Measurements from ENCODE around the gene CD27. TPM values are rescaled to one million over a fixed set of nuclear protein-coding genes. Genes with fewer than 3 reads are reported as not detected.

Gene CD27
- total RNA-seq, 1 donor from 2014 or later: 0.58 TPM

DNA sequence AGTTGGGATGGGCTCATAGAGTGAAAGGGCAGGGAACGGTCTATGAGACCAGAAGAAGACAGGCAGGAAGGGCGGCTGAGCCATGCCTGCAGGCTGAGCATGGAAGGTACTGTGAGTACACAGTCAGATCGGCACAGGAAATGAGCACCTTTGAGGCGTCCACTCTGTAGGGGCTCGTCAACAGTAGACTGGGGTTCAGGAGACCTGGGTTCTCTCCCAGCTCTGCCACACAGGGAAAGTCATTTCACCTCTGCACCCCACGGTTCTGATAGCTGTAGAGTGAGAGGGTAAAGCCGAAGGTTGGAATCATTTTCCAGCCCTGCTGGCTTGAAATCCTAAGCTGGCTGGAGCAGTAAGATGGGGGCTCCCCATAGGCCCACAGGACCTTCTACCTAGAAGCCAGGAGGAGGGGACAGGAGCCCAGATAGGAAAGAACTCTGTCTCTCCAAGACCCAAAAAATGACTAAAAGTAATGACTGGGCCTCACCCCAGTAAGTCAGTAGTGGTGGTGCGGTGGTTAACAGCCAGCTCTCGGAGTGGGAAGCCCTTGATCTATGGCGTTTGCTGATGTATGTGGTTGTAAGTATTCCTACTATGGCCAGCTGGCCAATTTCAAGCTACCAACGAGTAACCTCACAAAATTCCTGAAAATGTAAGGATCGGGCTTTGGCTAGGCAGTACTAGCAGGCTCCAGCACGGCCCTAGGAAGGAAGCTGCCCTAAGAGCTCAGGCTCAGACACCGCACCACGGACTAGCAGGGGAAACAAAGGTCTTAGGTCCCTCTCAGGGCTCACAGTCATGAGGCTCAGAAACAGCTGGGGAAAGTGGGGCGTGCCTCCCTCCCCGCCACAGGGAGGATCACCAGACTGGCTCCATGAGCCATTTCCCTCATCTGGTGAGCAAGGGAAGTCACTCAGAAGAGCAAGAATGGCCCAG is 10.3 kb upstream of the CD27 start:
- no peak for ATAC-seq
- DNase-seq (ENCODE audit: low spot score): no peak

DNA sequence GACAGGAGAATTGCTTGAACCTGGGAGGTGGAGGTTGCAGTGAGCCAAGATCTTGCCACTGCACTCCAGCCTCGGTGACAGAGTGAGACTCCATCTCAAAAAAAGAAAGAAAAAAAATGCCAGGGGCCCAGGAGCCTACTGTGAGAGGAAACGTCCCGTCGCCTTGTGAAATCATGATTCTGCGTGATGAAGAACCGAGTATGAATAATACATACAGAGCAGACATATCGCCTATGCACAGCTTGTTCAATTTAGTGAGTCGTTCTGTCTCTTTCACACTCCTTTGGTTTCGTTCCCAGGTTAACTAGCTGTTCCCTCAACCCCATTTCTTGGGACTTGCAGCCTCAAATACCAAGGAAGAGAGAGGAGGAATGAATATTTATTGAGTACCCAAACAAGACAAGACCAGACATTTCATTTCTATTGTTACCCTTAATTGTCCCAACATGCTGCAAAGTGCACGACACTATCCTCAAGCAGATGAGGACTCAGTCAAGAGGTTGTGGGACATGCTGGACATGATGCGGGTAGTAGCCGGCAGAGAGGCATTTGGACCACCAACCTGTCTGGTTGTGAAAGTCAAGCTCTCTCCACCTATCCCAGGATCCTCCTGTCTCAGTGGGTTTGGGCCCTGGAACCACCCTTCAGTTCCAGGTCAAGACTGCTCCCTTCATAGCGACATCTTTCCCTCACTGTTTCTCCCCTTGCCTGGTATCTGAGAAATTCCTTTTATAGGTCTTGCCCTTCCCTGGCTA is 8.6 kb upstream of the CD27 start:
- DNase-seq (ENCODE audit: low spot score) (no peak), ATAC-seq (no peak)

DNA sequence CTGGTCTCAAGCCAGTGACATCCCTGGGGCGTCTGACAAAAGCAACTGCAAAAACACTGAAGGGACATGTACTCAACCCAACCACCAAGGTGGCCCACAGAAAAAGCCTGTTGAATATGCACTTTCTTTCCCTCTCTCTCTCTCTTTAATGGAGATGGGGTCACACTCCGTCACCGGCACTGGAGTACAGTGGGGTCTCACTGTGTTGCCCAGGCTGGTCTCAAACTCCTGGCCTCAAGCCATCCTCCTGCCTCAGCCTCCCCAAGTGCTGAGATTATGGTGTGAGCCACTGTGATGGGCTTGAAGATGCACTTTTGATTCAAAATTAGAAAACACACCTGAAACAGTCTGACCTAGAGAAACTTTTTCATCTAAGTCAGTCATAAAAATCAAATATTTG is 7.2 kb upstream of the CD27 start:
- DNase-seq (ENCODE audit: low spot score) (no peak), ATAC-seq (no peak)

DNA sequence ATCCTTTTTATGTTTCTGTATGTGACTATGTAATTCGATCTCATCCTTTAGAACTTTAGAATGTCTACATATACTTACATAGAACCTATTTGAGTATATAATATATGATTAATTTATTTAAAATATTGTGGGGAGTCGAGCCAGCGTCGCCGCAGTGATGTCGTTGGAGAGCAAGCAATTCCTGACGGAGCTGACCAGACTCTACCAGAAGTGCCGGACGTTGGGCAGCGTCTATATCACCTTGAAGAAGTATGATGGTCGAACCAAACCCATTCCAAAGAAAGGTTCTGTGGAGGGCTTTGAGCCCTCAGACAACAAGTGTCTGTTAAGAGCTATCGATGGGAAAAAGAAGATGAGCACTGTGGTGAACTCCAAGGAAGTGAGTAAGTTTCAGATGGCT is 6.4 kb upstream of the CD27 start:
- DNase-seq (ENCODE audit: low spot score) (no peak), ATAC-seq (no peak)

DNA sequence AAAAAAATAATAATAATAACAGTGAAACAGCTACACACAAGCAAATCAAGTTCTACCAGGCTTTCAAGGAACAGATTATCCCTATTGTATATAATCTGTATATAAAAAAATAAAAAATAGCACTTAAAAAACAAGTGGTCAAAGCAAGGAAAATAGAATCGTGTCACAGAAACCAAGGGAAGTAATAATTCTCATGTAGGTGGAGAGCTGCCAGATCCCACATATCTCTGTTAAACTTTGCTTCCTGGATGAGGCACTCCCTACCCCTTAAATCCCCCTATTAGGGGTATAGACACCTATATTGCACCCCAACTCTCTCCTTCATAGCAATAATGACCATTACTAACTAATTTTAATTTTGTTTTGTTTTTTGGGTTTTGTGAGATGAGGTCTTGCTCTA is 4.4 kb upstream of the CD27 start:
- ATAC-seq: no peak
- DNase-seq (ENCODE audit: low spot score): no peak

DNA sequence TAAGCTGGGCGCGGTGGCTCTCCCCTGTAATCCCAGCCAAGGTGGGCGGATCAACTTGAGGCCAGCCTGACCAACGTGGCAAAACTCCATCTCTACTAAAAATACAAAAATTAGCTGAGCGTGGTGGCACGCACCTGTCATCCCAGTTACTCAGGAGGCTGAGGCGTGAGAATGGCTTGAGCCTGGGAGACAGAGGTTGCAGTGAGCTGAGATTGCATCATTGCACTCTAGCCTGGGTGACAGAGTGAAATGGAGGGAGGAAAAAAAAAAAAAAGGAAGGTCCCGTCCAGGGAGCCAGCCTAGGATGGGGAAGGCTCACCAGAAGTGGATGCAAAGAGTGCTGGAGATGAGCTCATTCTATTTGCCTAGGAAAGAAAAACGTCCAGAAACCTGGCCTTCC is 1.9 kb upstream of the CD27 start:
- no peak for ATAC-seq
- no peak for DNase-seq (ENCODE audit: low spot score)

DNA sequence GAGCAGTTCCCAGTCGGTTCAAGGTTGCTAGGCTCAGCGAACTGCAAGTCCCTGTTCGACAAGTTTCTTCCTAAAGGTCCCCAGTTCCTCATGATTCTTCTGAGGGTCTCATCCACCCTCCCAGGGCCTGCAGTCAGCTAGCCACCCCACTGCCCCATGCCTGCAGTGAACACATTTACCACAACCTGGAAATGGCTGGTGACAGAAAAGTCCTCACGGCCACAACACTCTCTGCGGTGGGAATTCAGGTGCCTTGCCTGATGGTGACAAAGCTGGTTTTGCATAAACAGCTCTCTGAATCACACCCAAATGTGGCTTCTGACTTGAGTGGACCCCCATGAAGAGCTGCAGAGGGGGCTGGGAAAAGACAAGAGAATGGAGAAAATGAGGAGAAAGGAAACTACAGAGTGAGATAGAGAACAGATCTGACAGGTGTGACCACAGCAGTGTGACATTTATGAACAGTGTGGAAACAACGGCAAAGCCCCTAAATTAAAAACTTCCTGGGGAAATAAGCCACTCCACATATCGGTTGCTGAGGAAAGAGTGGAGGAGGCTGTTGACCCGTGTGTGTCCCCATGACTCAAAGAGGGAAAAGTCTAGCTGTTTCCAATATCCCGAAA is 1.3 kb upstream of the CD27 start:
- DNase-seq (ENCODE audit: low spot score): no peak
- no peak for ATAC-seq

DNA sequence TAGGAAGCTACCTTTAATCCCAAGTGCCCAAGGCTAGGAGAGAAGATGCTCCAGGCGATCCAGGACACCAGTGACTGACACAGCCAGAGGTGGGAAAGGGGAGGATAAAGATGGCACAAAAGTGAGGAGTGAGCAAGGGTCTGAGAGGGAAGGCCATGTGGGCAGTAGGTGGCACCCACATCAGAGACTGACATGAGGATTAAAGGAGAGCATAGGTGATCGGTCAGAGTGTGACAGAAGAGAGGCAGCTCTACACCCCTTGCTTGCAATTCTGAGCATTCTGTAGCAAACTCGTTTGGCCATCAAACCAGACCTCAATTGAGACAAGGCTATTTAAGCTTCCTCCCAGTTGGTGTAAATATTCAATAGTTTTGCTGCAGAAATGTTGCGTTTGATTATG is 724 bp upstream of the CD27 start:
- ATAC-seq (no peak), DNase-seq (ENCODE audit: low spot score) (no peak)

DNA sequence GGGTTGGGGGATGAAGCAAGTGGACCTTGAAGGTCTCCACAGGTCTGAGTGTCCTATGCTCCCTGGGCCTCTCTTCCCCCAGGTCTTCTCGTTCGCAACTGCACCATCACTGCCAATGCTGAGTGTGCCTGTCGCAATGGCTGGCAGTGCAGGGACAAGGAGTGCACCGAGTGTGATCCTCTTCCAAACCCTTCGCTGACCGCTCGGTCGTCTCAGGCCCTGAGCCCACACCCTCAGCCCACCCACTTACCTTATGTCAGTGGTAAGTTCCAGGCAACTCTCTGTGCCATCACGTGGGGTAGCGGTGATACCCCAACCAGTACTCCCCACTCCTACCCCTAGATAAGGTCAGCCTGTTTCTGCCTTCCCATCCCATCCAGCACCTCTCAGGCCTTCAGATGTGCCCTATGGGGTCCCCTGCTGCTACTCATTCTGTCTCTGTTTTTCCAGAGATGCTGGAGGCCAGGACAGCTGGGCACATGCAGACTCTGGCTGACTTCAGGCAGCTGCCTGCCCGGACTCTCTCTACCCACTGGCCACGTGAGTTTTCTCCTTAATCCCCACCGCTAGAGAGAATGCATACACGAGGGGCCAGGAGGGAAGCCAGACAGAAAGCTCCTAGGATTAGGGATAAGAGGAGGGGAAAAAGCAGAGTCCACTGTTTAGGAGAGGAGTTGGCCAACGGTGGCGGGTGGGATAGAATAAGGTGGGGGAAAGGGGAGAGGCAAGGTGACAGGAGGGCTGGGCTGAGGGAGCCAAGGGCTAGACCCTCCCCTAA is 5.5 kb downstream of the CD27 start:
- no peak for DNase-seq (ENCODE audit: low spot score)
- no peak for ATAC-seq

DNA sequence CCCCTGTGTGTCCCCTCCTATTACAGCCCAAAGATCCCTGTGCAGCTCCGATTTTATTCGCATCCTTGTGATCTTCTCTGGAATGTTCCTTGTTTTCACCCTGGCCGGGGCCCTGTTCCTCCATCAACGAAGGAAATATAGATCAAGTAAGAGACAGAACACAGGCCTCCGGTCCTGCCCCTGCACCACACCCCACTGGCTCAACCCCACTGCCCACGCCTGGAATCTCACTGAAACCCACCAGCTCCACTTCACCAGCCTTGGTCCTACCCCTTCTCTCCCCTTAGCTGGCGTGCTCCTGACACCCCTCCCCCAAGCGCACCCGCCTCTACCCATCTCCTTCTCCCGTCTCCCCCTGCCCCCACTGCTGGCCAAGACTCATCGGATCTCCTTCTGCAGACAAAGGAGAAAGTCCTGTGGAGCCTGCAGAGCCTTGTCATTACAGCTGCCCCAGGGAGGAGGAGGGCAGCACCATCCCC is 6.2 kb downstream of the CD27 start:
- no peak for ATAC-seq
- no peak for DNase-seq (ENCODE audit: low spot score)

DNA sequence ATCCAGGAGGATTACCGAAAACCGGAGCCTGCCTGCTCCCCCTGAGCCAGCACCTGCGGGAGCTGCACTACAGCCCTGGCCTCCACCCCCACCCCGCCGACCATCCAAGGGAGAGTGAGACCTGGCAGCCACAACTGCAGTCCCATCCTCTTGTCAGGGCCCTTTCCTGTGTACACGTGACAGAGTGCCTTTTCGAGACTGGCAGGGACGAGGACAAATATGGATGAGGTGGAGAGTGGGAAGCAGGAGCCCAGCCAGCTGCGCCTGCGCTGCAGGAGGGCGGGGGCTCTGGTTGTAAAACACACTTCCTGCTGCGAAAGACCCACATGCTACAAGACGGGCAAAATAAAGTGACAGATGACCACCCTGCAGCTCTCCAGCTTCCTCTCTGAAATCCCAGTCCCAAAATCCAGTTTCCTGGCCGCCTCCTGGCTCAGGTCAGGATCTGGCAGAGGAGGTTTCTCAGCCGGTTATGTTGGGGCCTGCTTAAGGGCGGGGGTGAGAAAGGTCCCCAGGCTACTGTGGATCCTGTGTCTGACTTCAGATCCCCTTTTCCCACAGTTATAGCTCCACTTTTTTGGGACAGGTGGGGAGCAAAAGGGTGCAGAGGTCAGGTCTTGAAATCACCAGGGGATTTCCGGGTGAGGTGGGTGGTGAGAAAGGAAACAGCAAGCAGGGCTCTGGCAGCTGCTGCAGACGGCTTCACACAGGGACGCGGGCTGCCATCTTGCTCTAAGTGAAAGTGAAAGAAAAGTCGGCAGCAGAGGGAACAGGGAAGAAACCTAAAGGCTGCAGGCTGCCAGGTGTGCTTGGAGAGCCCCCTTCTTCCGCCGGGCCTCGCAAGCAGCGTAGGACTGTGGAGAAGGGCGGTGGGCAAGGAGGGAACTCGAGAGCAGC is 6.8 kb downstream of the CD27 start, which contains the start of gene TAPBPL:
Gene TAPBPL, plus strand, starts transcription at position 695 of the 897 bp plus-strand sequence. CDS start 207 bp downstream, outside the sequence.
- peak; percentile 92 for DNase-seq (ENCODE audit: low spot score)
- peak; percentile 89 for ATAC-seq

DNA sequence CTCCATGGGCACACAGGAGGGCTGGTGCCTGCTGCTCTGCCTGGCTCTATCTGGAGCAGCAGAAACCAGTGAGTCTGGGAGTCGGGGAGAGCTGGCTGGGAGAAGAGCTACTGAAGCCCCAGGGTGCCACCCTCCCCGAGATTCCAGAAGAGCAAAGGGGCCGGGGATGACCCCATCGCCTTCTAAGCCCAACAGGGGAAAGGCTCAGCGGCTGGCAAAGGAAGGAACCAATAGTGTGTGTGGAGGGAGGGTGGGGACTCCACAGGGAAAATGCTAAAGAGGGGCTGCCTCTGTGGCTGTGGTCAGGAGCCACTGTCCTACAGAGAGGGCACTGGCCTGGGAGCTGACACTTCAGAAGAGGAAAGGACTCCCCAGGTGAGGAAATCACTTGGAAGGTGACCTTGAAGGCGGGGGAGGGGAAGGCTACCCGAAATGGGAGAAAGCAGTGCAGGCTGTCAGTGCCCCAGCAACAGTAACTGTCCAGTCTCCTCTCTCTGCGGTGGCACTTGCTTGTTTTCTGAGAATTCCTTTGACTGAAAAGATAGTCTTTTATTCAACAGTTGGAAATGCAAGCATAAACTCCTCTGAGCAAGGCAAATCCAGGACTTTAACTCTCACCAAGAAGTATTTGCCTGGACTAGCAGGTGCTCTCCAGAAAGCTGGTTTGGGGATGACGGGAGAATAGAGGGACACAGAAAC is 7.6 kb downstream of the CD27 start:
- ATAC-seq (peak; percentile 53), DNase-seq (ENCODE audit: low spot score) (peak; percentile 67)

DNA sequence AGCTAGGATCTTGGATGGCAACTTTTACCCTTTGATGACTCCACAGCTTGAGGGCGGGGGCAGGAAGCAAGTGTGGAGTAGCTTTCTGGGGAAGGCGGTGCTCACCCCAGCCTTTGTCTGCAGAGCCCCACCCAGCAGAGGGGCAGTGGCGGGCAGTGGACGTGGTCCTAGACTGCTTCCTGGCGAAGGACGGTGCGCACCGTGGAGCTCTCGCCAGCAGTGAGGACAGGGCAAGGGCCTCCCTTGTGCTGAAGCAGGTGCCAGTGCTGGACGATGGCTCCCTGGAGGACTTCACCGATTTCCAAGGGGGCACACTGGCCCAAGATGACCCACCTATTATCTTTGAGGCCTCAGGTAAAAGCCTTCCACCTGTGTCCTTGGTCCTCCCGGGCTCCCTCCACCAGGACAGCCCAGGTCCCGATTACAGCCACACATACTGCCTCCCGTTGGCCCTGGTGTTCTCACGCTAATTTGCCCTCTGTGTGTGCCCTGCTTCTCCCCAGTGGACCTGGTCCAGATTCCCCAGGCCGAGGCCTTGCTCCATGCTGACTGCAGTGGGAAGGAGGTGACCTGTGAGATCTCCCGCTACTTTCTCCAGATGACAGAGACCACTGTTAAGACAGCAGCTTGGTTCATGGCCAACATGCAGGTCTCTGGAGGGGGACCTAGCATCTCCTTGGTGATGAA is 8.3 kb downstream of the CD27 start:
- no peak for DNase-seq (ENCODE audit: low spot score)

DNA sequence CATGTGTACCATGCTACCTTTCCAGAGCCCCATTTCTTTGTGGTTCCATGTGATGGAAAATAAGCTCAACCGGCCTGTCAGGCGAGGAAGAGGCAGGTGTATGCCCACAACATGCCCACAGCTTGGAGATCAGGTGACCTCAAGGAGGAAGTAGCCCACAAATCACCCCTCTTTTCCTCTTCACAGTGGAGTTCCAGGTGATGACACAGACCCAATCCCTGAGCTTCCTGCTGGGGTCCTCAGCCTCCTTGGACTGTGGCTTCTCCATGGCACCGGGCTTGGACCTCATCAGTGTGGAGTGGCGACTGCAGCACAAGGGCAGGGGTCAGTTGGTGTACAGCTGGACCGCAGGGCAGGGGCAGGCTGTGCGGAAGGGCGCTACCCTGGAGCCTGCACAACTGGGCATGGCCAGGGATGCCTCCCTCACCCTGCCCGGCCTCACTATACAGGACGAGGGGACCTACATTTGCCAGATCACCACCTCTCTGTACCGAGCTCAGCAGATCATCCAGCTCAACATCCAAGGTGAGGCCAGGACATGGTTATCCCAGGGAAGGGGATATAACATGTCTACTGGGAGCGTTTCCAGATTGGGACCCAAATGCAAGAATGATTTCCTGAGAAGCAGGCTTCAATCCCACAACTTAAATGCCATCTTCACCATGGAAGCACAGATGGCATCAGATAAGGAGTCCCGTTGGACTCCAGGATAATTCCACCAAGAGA is 12.6 kb downstream of the CD27 start:
- ATAC-seq: no peak
- DNase-seq (ENCODE audit: low spot score): no peak

More for the DNA sequence above, 8.3 kb downstream of the CD27 start:
- no peak for ATAC-seq

DNA sequence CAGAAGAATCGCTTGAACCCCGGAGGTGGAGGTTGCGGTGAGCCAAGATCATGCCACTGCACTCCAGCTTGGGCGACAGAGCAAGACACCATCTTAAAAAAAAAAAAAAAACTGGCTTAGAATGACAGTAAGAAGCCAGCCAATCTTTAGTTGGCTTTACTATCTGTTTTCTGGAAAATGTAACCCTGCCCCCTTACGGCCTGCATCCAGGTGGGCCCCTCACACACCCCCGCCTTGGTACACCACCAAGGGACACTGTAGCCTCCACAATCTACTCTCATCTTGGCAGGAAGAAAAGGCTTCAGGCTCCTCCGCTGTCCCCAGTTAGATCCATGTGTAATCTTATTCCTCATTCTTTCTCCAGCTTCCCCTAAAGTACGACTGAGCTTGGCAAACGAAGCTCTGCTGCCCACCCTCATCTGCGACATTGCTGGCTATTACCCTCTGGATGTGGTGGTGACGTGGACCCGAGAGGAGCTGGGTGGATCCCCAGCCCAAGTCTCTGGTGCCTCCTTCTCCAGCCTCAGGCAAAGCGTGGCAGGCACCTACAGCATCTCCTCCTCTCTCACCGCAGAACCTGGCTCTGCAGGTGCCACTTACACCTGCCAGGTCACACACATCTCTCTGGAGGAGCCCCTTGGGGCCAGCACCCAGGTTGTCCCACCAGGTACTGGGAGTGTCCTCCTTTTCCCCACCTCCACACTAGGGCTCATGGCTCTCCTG is 13.7 kb downstream of the CD27 start:
- DNase-seq (ENCODE audit: low spot score) (no peak), ATAC-seq (no peak)

DNA sequence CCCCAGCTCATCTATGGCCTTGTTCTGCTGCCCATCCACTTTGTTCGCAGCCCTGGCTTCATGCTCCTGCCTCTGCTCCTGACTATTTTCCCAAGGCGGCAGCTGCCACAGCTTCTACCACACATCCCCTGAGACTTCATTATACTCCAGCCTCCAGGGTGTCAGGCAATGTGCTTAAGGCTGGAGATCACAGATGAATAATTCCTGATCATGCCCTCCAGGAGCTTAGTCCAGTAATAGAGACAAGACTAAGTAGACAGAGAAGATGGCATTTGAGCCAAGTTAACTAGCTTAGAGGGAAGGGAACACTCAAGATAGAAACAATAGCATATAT is 14.2 kb downstream of the CD27 start:
- no peak for ATAC-seq
- no peak for DNase-seq (ENCODE audit: low spot score)

DNA sequence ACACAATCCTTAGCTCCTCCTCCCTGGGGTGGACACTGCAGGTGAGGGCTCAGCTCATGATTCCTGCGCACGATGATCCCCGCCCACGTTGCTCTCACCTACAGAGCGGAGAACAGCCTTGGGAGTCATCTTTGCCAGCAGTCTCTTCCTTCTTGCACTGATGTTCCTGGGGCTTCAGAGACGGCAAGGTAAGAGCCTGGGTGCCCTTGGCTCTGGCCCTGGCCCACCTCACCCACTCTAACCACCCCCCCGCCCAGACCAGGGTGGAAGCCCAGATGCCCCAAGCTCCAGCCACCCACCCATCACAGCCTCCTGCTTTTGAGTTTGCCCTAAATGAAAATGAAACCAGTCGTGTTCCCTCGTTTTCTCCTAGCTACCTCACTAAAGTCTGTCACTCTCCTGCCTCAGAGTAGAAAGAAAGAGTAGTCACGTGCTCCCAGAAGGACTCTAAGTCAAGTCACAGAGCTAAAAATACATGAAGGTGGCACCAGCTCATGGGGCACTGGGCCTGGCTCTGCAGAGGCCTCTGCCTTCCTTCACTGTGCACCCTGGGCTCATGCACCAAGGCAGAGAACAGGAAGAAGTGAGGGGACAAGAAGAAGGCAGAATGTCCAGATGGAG is 16.1 kb downstream of the CD27 start:
- no peak for ATAC-seq
- no peak for DNase-seq (ENCODE audit: low spot score)

Measured in left lobe of liver (tissue), 2 donors.